GM18867 (cell line): ENCODE measurements around the gene SLC24A1.

Source experiments
- ATAC-seq: cut with Tn5 transposase; IDR thresholded peaks from one replicate; pipeline ENCODE4 v1.9.1; 2021; ENCODE audit warnings: mild to moderate bottlenecking, moderate library complexity; ENCODE audit not compliant: unreplicated experiment

Gene SLC24A1

GRCh38 chr15:65651042-65651322 is 29.2 kb downstream of the SLC24A1 start:
- no peak for ATAC-seq

GRCh38 chr15:65651831-65652749 is 30.4 kb downstream of the SLC24A1 start:
- ATAC-seq, result no peak

DNA sequence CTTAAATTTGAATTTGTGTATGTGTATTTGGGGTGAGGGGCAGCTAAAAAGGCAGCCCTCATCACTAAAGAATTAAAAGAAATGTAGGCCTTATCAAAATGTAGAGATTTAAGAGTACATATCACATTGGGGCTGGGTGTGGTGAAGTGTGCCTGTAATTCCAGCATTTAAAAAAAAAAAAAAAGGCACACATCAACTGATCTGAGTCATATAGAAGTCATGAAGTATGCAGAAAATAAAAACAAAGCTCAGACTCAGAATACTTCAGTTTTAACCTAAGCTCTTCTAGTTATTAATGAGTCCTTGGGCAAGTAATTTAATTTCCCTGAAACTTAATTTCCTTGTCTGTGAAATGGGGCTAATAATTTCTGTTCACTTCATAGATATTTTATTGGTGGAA is 31.6 kb downstream of the SLC24A1 start:
- ATAC-seq, result no peak

DNA sequence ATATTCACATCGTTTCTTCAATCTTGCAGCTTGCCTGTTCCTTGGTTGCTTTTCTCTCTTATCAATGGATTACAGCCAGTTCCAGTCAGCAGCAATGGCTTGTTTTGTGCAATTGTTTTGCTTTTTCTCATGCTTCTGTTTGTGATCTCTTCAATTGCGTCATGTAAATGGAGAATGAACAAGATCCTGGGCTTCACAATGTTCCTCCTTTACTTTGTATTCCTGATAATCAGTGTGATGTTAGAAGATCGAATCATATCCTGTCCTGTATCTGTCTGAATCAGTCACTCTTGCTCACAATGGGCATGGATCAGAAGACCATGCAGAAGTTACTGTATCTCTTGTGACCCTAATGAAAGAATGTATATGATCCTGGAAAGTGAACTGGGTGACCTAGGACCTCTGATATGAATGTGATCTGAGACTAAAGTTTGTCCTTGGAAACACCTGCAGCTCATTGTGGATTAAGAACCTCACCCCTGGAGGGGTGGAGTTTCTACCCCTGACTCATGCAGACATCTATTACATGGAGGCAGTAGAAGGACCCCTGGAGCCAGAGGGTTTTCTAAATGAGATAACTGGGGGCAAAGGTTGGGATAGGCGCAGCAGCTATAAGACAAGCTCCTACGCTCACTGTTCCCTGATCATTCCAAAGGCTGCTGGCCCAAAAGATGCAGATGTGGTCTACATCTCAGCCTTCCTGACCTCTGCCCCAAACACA is 32.2 kb downstream of the SLC24A1 start:
- no peak for ATAC-seq

DNA sequence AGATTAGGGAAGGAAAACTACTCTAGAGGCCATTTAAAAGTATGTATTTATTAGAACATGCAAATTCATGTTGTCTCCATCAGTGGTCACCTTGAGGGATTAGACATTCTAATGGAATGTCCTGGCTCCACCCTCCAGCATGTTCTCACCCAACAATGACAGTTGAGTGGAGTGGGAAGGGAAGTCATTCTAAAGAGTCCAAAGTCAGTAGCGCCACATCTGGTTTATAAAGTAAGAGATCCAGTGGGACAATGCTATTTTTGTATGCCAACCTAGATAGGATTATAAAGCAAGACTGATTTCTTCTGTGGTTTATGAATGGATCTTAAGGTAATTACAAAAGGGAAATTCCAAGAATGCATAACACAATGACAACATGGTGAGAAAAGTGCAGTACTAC is 33.3 kb downstream of the SLC24A1 start:
- ATAC-seq, result no peak

GRCh38 chr15:65655457-65655856 is 33.7 kb downstream of the SLC24A1 start:
- no peak for ATAC-seq

DNA sequence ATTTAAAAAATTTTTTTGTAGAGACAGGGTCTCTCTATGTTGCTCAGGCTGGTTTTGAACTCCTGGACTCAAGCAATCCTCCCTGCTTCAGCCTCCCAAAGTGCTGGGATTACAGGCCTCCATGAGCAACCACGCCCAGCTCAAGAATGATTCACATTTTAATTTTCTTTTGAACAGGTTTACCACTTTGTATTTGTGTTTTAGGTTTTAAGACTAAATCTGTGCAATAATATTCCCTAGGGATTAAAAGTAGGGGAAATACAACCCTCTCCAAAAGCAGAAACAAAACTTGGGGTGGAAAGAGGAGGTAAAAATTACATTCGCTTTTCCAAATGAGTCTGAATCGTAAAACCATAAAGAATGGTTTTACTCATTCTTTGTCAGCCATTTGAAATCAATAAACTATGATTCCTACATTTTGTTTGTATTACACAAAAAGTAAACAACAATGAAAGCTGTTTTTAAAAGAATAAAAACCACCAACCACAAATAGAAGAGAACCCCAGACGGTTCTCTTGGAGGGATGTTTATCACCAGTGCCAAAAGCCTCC is 37.8 kb downstream of the SLC24A1 start:
- no peak for ATAC-seq

GRCh38 chr15:65660927-65661326 is 39.2 kb downstream of the SLC24A1 start:
- ATAC-seq, result no peak

DNA sequence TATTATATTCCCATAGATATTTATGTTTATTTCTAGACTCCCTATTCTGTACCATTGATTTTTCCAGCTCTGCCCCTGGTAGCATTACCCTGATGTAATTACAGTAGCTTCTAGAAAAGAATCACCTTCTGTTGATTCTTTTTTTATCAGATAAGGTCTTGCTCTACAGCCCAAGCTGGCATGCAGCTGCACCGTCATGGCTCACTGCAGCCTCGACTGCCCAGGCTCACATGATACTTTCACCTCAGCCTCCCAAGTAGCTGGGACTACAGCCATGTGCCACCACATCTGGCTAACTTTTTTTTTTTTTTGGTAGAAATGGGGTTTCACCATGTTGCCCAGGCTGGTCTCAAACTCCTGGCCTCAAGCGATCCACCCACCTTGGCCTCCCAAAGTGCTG is 41.8 kb downstream of the SLC24A1 start:
- ATAC-seq, result no peak

DNA sequence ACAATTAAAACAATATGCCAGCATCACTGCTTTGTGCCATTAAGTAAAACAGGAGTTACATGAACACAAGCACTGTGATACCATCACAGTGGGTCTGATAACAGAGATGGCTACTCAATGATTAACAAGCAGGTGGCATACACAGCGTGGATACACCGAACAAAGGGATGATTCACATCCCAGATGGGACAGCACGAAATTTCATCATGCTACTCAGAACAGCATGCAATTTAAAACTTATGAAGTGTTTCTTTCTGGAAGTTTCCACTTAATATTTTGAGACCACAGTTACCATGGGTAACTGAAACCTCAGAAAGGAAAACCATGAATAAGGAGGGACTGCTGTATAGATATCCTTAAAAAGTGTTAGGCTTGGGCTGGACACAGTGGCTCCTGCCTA is 44.5 kb downstream of the SLC24A1 start:
- ATAC-seq, result no peak

DNA sequence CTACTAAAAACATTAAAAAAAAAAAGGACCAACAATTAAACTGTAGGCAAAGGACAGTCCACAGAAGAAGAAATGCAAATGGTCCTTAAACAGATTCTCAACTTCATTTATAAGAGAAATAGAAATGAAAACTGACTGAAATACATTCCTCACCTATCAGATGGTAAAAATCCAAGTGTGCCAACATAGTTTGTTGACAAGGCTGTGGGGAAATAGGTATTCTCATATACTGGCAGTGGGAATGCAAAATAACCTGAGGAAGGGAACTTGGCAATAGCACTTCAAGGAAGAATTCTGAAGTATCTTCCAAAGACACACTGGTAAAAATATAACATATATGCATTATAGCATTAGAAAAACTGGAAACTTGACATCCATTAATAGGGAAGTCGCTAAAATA is 53.8 kb downstream of the SLC24A1 start:
- ATAC-seq, result no peak

GRCh38 chr15:65676123-65676522 is 54.4 kb downstream of the SLC24A1 start:
- no peak for ATAC-seq

- ATAC-seq, result no peak
These were observed 58.8 kb downstream of the SLC24A1 start for GRCh38 chr15:65680544-65680943.

GRCh38 chr15:65682404-65682911 is 60.7 kb downstream of the SLC24A1 start:
- no peak for ATAC-seq

GRCh38 chr15:65688462-65688861 is 66.7 kb downstream of the SLC24A1 start:
- ATAC-seq, result no peak

GRCh38 chr15:65690173-65690572 is 68.4 kb downstream of the SLC24A1 start:
- ATAC-seq, result no peak

GRCh38 chr15:65690778-65691177 is 69.0 kb downstream of the SLC24A1 start:
- no peak for ATAC-seq

- no peak for ATAC-seq
These were observed 73.3 kb downstream of the SLC24A1 start for GRCh38 chr15:65695081-65695480.
